Body of pancreas (tissue), 4 donors: ENCODE data around the gene ABL2. TPM values are rescaled to one million over a fixed set of nuclear protein-coding genes. Genes with fewer than 3 reads are reported as not detected.

Experiments used
- ATAC-seq: fragments of 150-250 bp; one replicate; pipeline ENCODE4 v1.9.1; 2016
- DNase-seq, 4 donors: peaks; one replicate each; pipeline ENCODE4 v3.0.0-alpha.2; 2019
- H3K27ac ChIP-seq, 4 donors: fragments of 200-600 bp; sonication (generic); 1 replicate in 3 of 4; 2 replicates in 1 of 4; pipeline versions ENCODE4 v1.5.1 to v1.6.1; 2016 to 2019; ENCODE audit warnings: mild to moderate bottlenecking in 1 of 4, mixed read lengths in 1 of 4, moderate library complexity in 1 of 4
- H3K27me3 ChIP-seq, 2 donors: fragments of 200-600 bp; sonication (generic); one replicate each; pipeline ENCODE4 v1.6.0; 2016; ENCODE audit warnings: mild to moderate bottlenecking in 1 of 2
- H3K36me3 ChIP-seq, 2 donors: fragments of 200-600 bp; sonication (generic); replicated peaks in 1 of 2; 2 replicates each; pipeline ENCODE4 v1.5.1; 2016; ENCODE audit warnings: low read depth in 2 of 2; ENCODE audit not compliant: insufficient read depth in 1 of 2
- H3K4me1 ChIP-seq: fragments of 200-600 bp; sonication (generic); one replicate; pipeline ENCODE4 v1.6.0; 2016
- H3K4me3 ChIP-seq, 2 donors: fragments of 200-600 bp; sonication (generic); 1 replicate in 1 of 2; 2 replicates in 1 of 2; pipeline ENCODE4 v1.5.1; 2016 to 2019
- H3K9me3 ChIP-seq, 3 donors: fragments of 200-600 bp; sonication (generic); 1 replicate in 2 of 3; 2 replicates in 1 of 3; pipeline ENCODE4 v1.5.1; 2016
- CTCF ChIP-seq, 7 experiments: fragments of 450-650 bp in 4 of 7; fragments of 200-600 bp in 3 of 7; sonication (generic) in 3 of 7; IDR thresholded peaks; one replicate each; pipeline ENCODE4 v1.5.1; 2016 to 2019; ENCODE audit warnings: antibody characterized with exemption in 7 of 7
- POLR2A ChIP-seq, 3 donors: fragments of 450-650 bp; IDR thresholded peaks; one replicate each; pipeline ENCODE4 v1.6.1; 2016; ENCODE audit warnings: antibody characterized with exemption in 3 of 3, mild to moderate bottlenecking in 2 of 3
- WGBS, 2 donors: methylation state at CpG; one replicate each; pipeline ENCODE4 v1.1.5; 2017; 5-methylcytosine and 5-hydroxymethylcytosine counted together
- intact Hi-C: fragments of 100-400 bp; cut with DNase I; formaldehyde crosslinking; loops from one replicate; pipeline ENCODE4 v1.15.1; 2023
- total RNA-seq, 2 donors: library from RNA; depleted of rRNA; stranded (reverse); fragments of >200 nt; gene quantifications; one replicate each; pipeline ENCODE4 v1.1.0, GENCODE V29; 2016

ABL2 gene
- total RNA-seq, 2 donors from 2014 or later: 10.1 to 12.5 TPM

GRCh38 chr1:179127163-179127895, 102.1 kb downstream of the ABL2 start:
- 84 to 88% methylated on average over 5 of the region's 5 CpGs for WGBS, 2 donors
- H3K9me3 ChIP-seq: no peaks in the 10 kb centered on the region
- peaks cover 14% of the 10 kb centered on the region for H3K4me1 ChIP-seq
- ATAC-seq (no peak), DNase-seq (no peak)
- no peaks in the 10 kb centered on the region for H3K36me3 ChIP-seq
- no peak for TF ChIP-seq CTCF (IDR thresholded peaks at IDR 0.05)
- TF ChIP-seq POLR2A (IDR thresholded peaks at IDR 0.05): no peak
- H3K4me3 ChIP-seq: no peak overlapping the region
- no peaks in the 10 kb centered on the region for H3K27me3 ChIP-seq
- no peak overlapping the region for H3K27ac ChIP-seq
- intact Hi-C loops: no loop called here

DNA sequence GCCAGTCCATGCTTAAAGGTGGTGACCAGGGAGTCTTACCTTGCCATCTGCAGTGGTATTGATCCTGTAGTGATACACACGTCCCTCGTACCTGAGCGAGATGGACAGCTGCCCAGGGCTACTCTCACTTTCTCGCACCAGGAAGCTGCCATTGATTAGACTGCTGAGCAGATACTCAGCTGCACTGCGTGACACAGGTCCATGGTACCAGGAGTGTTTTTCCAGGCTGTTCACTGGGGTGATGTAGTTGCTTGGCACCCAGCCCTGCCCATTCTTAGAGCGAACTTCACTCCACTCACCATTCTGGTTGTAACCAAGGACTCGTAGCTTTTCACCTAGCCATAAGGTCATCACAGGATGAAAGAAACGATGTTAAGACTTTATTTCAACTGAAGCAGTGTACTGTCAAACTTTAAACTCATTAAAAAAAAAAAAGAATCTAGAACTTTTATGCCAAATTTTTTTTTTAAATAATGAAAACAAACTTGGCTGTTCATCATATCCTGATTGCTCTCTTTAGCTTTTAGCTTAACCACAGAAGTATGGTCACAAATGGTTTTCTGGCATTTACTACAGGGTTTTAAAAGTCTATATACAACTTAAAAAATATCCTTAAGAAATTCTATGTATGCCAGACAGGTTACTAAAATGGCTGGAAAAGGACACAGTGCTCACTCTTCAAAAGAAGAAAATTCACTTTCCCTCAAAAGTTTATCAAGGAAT, 103.0 kb downstream of the ABL2 start:
- peak; percentile 66 for ATAC-seq
- intact Hi-C loops: no loop called here
- peak; percentile 41 to 69 (median 47) for DNase-seq
- WGBS, 2 donors: 51 to 66% methylated on average over 8 of the region's 8 CpGs
- Histone ChIP-seq H3K36me3 (no peaks in the 10 kb centered on the region), H3K4me1 (peaks cover 14% of the 10 kb centered on the region), H3K9me3 (no peaks in the 10 kb centered on the region), H3K27me3 (no peaks in the 10 kb centered on the region), H3K27ac (peak overlapping the region in 2 of 4 donors; percentile 28 to 33), H3K4me3 (no peak overlapping the region)
- TF ChIP-seq CTCF (IDR thresholded peaks at IDR 0.05) (no peak), POLR2A (IDR thresholded peaks at IDR 0.05) (no peak)

GRCh38 chr1:179124873-179125272, 104.6 kb downstream of the ABL2 start:
- WGBS, 2 donors: 88 to 100% methylated on average over 1 of the region's 1 CpG
- H3K4me1 ChIP-seq: peaks cover 10% of the 10 kb centered on the region
- no peak overlapping the region for H3K27ac ChIP-seq
- intact Hi-C loops: no loop called here
- no peaks in the 10 kb centered on the region for H3K9me3 ChIP-seq
- peaks cover 0 to 1% of the 10 kb centered on the region in 2 donors for H3K36me3 ChIP-seq
- H3K4me3 ChIP-seq: no peak overlapping the region
- DNase-seq (no peak), ATAC-seq (no peak)
- H3K27me3 ChIP-seq: no peaks in the 10 kb centered on the region
- TF ChIP-seq POLR2A (IDR thresholded peaks at IDR 0.05) (no peak), CTCF (IDR thresholded peaks at IDR 0.05) (no peak)

DNA sequence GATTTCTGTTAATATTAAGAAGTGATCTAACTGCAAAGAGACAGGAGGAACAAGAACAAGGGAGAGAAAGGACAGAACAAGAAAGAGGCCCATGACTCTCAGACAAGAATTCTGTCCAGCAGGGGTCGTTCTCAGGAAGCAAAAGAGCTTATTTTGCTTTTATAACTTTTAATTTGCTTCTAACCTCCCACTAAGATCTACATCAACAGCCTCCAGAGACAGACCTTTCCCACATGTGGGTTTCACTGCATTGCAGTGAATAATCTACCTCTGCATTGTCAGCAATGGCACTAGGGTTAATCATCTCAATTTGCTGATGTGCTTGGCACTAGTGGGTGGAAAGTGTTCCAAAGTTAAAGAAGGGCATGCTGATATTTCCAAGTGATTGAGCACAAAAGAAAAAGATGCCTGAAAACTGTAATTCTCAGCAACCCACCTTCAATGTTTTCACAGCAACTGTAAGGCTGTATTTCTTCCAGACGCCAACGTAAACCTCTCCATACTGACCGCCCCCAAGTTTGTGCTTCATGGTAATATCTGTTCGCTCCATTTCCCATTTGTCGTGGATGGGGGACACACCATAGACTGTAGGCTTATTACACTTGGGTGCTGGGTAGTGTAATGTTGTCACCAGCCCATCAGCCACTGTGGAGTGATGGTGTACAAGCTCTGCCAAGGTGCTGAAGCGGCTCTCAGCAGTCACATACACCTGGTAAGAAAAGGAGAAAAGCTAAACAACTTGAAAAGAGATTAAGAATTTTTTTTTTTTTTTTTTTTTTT, 108.1 kb downstream of the ABL2 start:
- 81 to 88% methylated on average over 7 of the region's 7 CpGs for WGBS, 2 donors

More for the DNA sequence above, 108.1 kb downstream of the ABL2 start:
- intact Hi-C loops: no loop called here
- H3K9me3 ChIP-seq: no peaks in the 10 kb centered on the region
- H3K27ac ChIP-seq: no peak overlapping the region
- no peak overlapping the region for H3K4me3 ChIP-seq
- peaks cover 0 to 9% of the 10 kb centered on the region in 2 donors for H3K36me3 ChIP-seq
- no peaks in the 10 kb centered on the region for H3K4me1 ChIP-seq
- TF ChIP-seq CTCF (IDR thresholded peaks at IDR 0.05) (peak; percentile 14 to 55 (median 39)), POLR2A (IDR thresholded peaks at IDR 0.05) (no peak)
- no peak for ATAC-seq
- peak in 2 of 4 donors; percentile 35 to 44 for DNase-seq
- H3K27me3 ChIP-seq: no peaks in the 10 kb centered on the region
